Measurements from ENCODE around the gene ALDH5A1. TPM values are rescaled to one million over a fixed set of nuclear protein-coding genes. Genes with fewer than 3 reads are reported as not detected.

ALDH5A1 gene
- total RNA-seq, 2 donors from 2014 or later: 2.3 to 3.1 TPM

DNA sequence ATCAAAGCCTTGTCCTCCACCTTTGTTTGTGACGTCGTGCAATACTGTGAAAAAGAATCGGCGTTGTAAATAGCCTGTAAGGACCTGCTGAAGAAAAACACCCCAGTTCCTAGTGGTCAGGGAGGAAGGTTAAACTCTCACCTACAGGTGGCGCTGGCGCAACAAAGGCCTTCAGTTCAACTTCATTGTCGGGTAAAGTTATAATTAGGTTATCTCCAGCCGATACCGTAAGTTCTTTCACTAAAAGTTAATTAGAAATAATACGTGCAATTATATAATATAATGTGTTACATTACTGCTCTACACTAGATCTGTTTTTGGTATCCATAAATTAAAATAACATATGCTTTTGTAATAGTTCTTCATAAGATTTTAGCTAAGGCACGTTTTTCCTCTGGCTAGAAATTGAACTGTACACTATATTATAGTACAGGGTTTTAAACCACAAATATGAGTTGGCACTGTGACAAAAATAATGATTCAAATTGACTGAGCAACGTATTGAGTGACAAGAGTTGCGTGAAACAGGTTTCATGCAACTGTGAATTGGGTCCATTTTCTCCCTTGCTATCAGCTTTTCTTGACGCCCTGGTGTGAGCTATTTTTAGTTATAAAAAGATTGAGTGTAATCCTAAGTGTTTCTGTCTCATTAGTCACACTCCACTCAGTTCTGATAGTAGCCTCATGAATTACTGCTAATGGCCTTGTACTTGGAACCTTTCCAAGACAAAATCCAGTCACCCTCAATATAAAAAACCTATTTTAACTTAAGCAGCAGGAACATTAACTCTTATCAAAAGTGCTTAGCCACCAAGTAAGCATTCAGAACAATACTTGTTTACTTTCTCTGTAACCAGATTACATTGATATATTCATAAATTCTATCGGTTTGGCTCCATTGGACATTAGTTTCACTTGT is 89.0 kb downstream of the ALDH5A1 start:
- Mint-ChIP-seq H3K27me3 (peaks cover 15 to 25% of the 10 kb centered on the region in 2 donors), H3K27ac (no peak overlapping the region), H3K9me3 (no peaks in the 10 kb centered on the region), H3K4me3 (no peak overlapping the region), H3K4me1 (ENCODE audit: low read depth in 2 of 2) (peaks cover 0 to 3% of the 10 kb centered on the region in 2 donors), H3K36me3 (no peaks in the 10 kb centered on the region)
- ATAC-seq (peak; percentile 66 to 72), DNase-seq (ENCODE audit: low spot score) (peak; percentile 72)

DNA sequence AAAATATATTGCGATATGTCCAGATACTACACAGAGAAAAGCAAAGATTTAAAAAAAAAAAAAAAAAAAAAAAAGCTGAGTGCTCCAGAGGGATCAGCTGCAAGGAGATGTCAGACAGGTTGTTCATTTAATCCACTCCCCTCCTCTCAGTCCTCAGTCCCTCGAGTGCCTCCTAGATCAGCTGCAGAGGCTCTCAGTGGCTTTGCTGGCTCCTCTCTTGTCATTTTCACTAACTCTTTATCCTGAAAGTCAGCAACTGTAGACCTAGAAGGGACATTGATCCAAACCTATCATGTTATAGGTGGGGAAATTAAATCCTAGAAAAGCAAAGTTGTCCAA is 89.6 kb downstream of the ALDH5A1 start:
- H3K27me3 Mint-ChIP-seq: peaks cover 15 to 25% of the 10 kb centered on the region in 2 donors
- no peaks in the 10 kb centered on the region for H3K9me3 Mint-ChIP-seq
- no peak overlapping the region for H3K27ac Mint-ChIP-seq
- DNase-seq (ENCODE audit: low spot score) (no peak), ATAC-seq (no peak)
- no peaks in the 10 kb centered on the region for H3K36me3 Mint-ChIP-seq
- H3K4me3 Mint-ChIP-seq: no peak overlapping the region
- H3K4me1 Mint-ChIP-seq (ENCODE audit: low read depth in 2 of 2): peaks cover 0 to 3% of the 10 kb centered on the region in 2 donors

Other genes starting within 250 kb of the ALDH5A1 start
- gene DCDC2, start 136.9 kb upstream of the ALDH5A1 start, total RNA-seq: not detected
- gene MRS2, start 92.0 kb upstream of the ALDH5A1 start, total RNA-seq: 10 to 100 TPM; 22.5 to 36.7 TPM
- gene GPLD1, start 5.4 kb upstream of the ALDH5A1 start, total RNA-seq: under 1 TPM; 0.45 to 0.81 TPM
- under 1 TPM in 1 of 2 donors, not detected in 1; 0.07 TPM for gene KIAA0319, start 151.2 kb downstream of the ALDH5A1 start, total RNA-seq
- gene TDP2, start 171.9 kb downstream of the ALDH5A1 start, total RNA-seq: 10 to 100 TPM; 48.1 to 48.4 TPM
- 10 to 100 TPM; 10.2 to 20.1 TPM for gene ACOT13, start 172.1 kb downstream of the ALDH5A1 start, total RNA-seq
- gene C6orf62, start 224.2 kb downstream of the ALDH5A1 start, total RNA-seq: 100 to 1,000 TPM; 119 to 127 TPM

Data from natural killer cell treated with Interleukin-12 subunit alpha and Interleukin-12 subunit beta and Interleukin-15 and Interleukin-18, amount 100 ng/mL, for 72 hours (primary cell).